Keratinocyte (primary cell): ENCODE measurements around the gene NTNG1. TPM values are rescaled to one million over a fixed set of nuclear protein-coding genes. Genes with fewer than 3 reads are reported as not detected.

Experiments used
- DNase-seq: peaks from one replicate; pipeline ENCODE4 v3.0.0-alpha.2; 2011; ENCODE audit warnings: low read depth, missing footprints, low spot score
- FAIRE-seq: peaks from 2 replicates; lab custom pipeline; 2011; peaks lifted over from hg19 to GRCh38; lab: Jason Lieb, UNC
- H2AFZ ChIP-seq: 2 replicates; pipeline ENCODE4 v1.6.0; 2012; ENCODE audit warnings: low read length, control low read depth, inconsistent platforms; ENCODE audit not compliant: control insufficient read depth
- H3K27ac ChIP-seq: 2 replicates; pipeline ENCODE4 v1.5.1; 2011; ENCODE audit warnings: low read length; ENCODE audit not compliant: control insufficient read depth, insufficient read depth
- H3K27me3 ChIP-seq: 3 replicates; pipeline ENCODE4 v1.6.0; 2011; ENCODE audit warnings: low read length; ENCODE audit not compliant: control insufficient read depth, insufficient read depth; ENCODE audit errors: extremely low read depth
- H3K36me3 ChIP-seq, 2 experiments: 2 replicates in 1 of 2; 3 replicates in 1 of 2; pipeline ENCODE4 v1.5.1; 2011; ENCODE audit warnings: low read length in 2 of 2, mild to moderate bottlenecking in 1 of 2; ENCODE audit not compliant: control insufficient read depth in 2 of 2, insufficient read depth in 2 of 2; ENCODE audit errors: extremely low read depth in 1 of 2
- H3K4me1 ChIP-seq: 3 replicates; pipeline ENCODE4 v1.5.1; 2011; ENCODE audit warnings: low read length; ENCODE audit not compliant: control insufficient read depth, insufficient read depth; ENCODE audit errors: extremely low read depth
- H3K4me2 ChIP-seq: 3 replicates; pipeline ENCODE4 v1.6.0; 2011; ENCODE audit warnings: low read depth, low read length; ENCODE audit not compliant: control insufficient read depth, insufficient read depth; ENCODE audit errors: extremely low read depth
- H3K4me3 ChIP-seq, 3 experiments: fragments of 200-600 bp in 1 of 3; sonication (generic) in 1 of 3; 2 replicates in 2 of 3; 3 replicates in 1 of 3; pipeline ENCODE4 v1.5.1; 2011 to 2016; ENCODE audit warnings: low read length in 3 of 3, mild to moderate bottlenecking in 3 of 3, control low read depth in 2 of 3, inconsistent platforms in 1 of 3, low read depth in 1 of 3, mixed read lengths in 1 of 3, mixed run types in 1 of 3, moderate library complexity in 1 of 3; ENCODE audit not compliant: control insufficient read depth in 2 of 3, insufficient read depth in 2 of 3; ENCODE audit errors: extremely low read depth in 1 of 3
- H3K79me2 ChIP-seq: 2 replicates; pipeline ENCODE4 v1.6.0; 2012; ENCODE audit warnings: low read length; ENCODE audit not compliant: control insufficient read depth, insufficient read depth
- H3K9ac ChIP-seq: 3 replicates; pipeline ENCODE4 v1.6.0; 2011; ENCODE audit warnings: low read length; ENCODE audit not compliant: control insufficient read depth, insufficient read depth; ENCODE audit errors: extremely low read depth
- H3K9me1 ChIP-seq: 3 replicates; pipeline ENCODE4 v1.6.0; 2011; ENCODE audit warnings: low read length; ENCODE audit not compliant: control insufficient read depth, insufficient read depth; ENCODE audit errors: extremely low read depth
- H3K9me3 ChIP-seq: 2 replicates; pipeline ENCODE4 v1.5.1; 2012; ENCODE audit warnings: low read depth, low read length; ENCODE audit not compliant: control insufficient read depth
- H4K20me1 ChIP-seq: 3 replicates; pipeline ENCODE4 v1.6.0; 2011; ENCODE audit warnings: low read length; ENCODE audit not compliant: control insufficient read depth, insufficient read depth; ENCODE audit errors: extremely low read depth
- CTCF ChIP-seq, 3 experiments: IDR thresholded peaks in 1 of 3; conservative IDR thresholded peaks in 1 of 3; optimal IDR thresholded peaks in 1 of 3; 2 replicates in 2 of 3; 3 replicates in 1 of 3; pipeline versions ENCODE3 to v1.5.1; 2011; ENCODE audit warnings: low read length in 3 of 3, mild to moderate bottlenecking in 3 of 3, moderate library complexity in 2 of 3, control low read depth in 1 of 3, inconsistent platforms in 1 of 3; ENCODE audit not compliant: insufficient read depth in 2 of 3; ENCODE audit errors: extremely low read depth in 1 of 3
- EZH2 ChIP-seq: IDR thresholded peaks from one replicate; pipeline ENCODE4 v1.6.1; 2012; ENCODE audit warnings: inconsistent platforms, mild to moderate bottlenecking, low read length, moderate library complexity
- dilution Hi-C: fragments of 300-500 bp; cut with MboI; formaldehyde crosslinking; loops from one replicate; pipeline ENCODE4 v1.7.0; 2020; ENCODE audit warnings: low sequenced_read_pairs; ENCODE audit not compliant: extremely low pct_ligation_motif_present
- polyA plus RNA-seq, 5 experiments: library from polyadenylated mRNA; depleted of rRNA in 3 of 5; stranded (reverse) in 3 of 5; stranded (forward) in 1 of 5; unstranded in 1 of 5; fragments of >200 nt; gene quantifications; 1 replicate in 1 of 5; 2 replicates in 3 of 5; 3 replicates in 1 of 5; pipeline versions ENCODE4 v1.2.1 to v1.2.3, GENCODE V29; 2011 to 2012; ENCODE audit warnings: missing spikeins in 2 of 5, low read depth in 1 of 5, low replicate concordance in 1 of 5

NTNG1 gene
- polyA plus RNA-seq, 1 donor (not counting 4 experiments of a cell fraction or from before 2014, with no cell fraction given) = 8.1 TPM

DNA sequence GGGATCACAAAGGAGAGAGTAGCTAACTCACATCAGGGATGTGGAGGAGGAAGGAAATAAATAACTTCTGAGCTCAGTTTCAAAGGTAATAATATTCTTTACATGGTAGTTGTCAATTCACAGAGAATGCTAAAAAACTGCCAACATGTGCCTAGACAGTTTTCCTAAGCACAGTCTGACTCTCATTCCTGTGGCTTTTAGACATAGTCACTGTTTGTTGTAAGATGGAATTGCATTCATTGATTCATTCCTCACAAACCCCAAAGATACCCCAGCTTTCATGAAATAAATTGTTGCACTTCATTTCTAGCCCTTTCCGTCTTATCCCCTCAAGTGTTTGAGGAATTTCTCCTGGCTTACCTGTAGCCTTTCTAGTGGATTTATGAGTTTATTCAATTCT, 263.9 kb downstream of the NTNG1 start:
- Histone ChIP-seq H4K20me1 (no peaks in the 10 kb centered on the region), H3K27ac (no peak overlapping the region), H3K36me3 (no peaks in the 10 kb centered on the region), H3K9me3 (no peaks in the 10 kb centered on the region), H3K9me1 (no peaks in the 10 kb centered on the region), H3K9ac (no peak overlapping the region), H3K4me2 (no peak overlapping the region), H3K79me2 (no peaks in the 10 kb centered on the region), H3K27me3 (no peaks in the 10 kb centered on the region), H3K4me1 (peaks cover 13% of the 10 kb centered on the region), H3K4me3 (no peak overlapping the region), H2AFZ (no peak overlapping the region)
- dilution Hi-C loops = no loop called here
- TF ChIP-seq CTCF (optimal IDR thresholded peaks at IDR 0.05 in 1 of 3, IDR thresholded peaks at IDR 0.05 in 1 of 3, conservative IDR thresholded peaks at IDR 0.05 in 1 of 3; ENCODE audit: extremely low read depth in 1 of 3, insufficient read depth in 2 of 3, low read length in 3 of 3) (no peak), EZH2 (no peak)
- DNase-seq (no peak), FAIRE-seq (peak; percentile 73)

DNA sequence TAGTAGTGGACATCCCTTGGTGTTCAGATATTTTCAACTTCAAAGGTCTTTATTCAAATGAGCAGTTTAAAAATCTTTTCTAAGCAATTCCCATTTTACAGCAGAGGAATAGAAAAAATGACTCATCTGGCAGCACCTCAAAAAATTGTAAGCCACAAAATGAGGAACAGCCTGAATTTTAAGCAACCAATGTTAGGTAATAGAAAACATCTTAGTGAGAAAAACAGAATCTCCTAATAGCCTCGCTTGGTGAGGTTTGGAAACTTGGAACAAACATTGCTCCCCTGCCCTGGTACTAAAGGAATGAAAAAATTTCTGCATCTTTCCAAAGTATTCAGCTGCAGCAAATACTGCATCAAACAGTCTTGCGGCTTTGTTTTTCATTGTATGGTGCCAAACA, 264.4 kb downstream of the NTNG1 start:
- H3K9ac ChIP-seq = no peak overlapping the region
- no peak overlapping the region for H3K27ac ChIP-seq
- FAIRE-seq (no peak), DNase-seq (no peak)
- H3K4me1 ChIP-seq = peaks cover 13% of the 10 kb centered on the region
- no peak overlapping the region for H2AFZ ChIP-seq
- TF ChIP-seq EZH2 (no peak), CTCF (optimal IDR thresholded peaks at IDR 0.05 in 1 of 3, IDR thresholded peaks at IDR 0.05 in 1 of 3, conservative IDR thresholded peaks at IDR 0.05 in 1 of 3; ENCODE audit: extremely low read depth in 1 of 3, insufficient read depth in 2 of 3, low read length in 3 of 3) (no peak)
- H3K9me3 ChIP-seq = no peaks in the 10 kb centered on the region
- H3K36me3 ChIP-seq = no peaks in the 10 kb centered on the region
- H3K27me3 ChIP-seq = no peaks in the 10 kb centered on the region
- H3K9me1 ChIP-seq = no peaks in the 10 kb centered on the region
- dilution Hi-C loops = no loop called here
- no peaks in the 10 kb centered on the region for H3K79me2 ChIP-seq
- no peak overlapping the region for H3K4me2 ChIP-seq
- no peak overlapping the region for H3K4me3 ChIP-seq
- no peaks in the 10 kb centered on the region for H4K20me1 ChIP-seq
